K562 (cell line): ENCODE results near the gene NTN1. TPM values are rescaled to one million over a fixed set of nuclear protein-coding genes. Genes with fewer than 3 reads are reported as not detected.

Experiments used
- ATAC-seq: fragments of 200-7000 bp; cut with Tn5 transposase; 3 replicates; pipeline ENCODE4 v1.9.1; 2020; ENCODE audit warnings: moderate library complexity
- BruUV-seq: library from RNA; stranded (reverse); fragments of 400-500 nt; replicated peaks from 2 replicates; lab custom pipeline; 2021; lab: Mats Ljungman, UMichigan
- CTCF ChIA-PET: fragments of 300-600 bp; formaldehyde crosslinking; extraction: SDS; loops from one replicate; lab custom pipeline; 2021; ENCODE audit warnings: low intra/inter-chr PET ratio; lab: Yijun Ruan, JAX
- POLR2A ChIA-PET: fragments of 300-600, 350-650 bp; sonication (Branson Sonifier 250); formaldehyde crosslinking; extraction: SDS; loops from one replicate; lab custom pipeline; 2021; ENCODE audit warnings: antibody characterized with exemption, inconsistent platforms; lab: Yijun Ruan, JAX
- DNase-seq, 4 experiments: peaks; one replicate each; pipeline versions ENCODE4 v3.0.0 to v3.0.0-alpha.2; 2011 to 2018; ENCODE audit warnings: low spot score in 3 of 4, mixed read lengths in 3 of 4; ENCODE audit errors: extremely low read depth in 1 of 4
- FAIRE-seq: peaks from 2 replicates; lab custom pipeline; 2011; peaks lifted over from hg19 to GRCh38; lab: Jason Lieb, UNC
- H2AFZ ChIP-seq: 2 replicates; pipeline ENCODE4 v1.6.0; 2011; ENCODE audit warnings: low read depth, low read length, control low read depth, inconsistent platforms
- H3K27ac ChIP-seq: fragments of 200-600 bp; 3 replicates; pipeline ENCODE4 v1.8.0; 2011; ENCODE audit warnings: low read depth, mild to moderate bottlenecking, control low read depth, inconsistent platforms, low read length, moderate library complexity, mixed read lengths; ENCODE audit errors: extremely low read depth
- H3K27me3 ChIP-seq, 2 experiments: fragments of 300-600 bp in 1 of 2; 2 replicates in 1 of 2; 3 replicates in 1 of 2; pipeline versions ENCODE4 v1.6.0 to v1.8.0; 2011; ENCODE audit warnings: inconsistent platforms in 2 of 2, low read length in 2 of 2, mild to moderate bottlenecking in 1 of 2, mixed read lengths in 1 of 2, moderate library complexity in 1 of 2; ENCODE audit not compliant: control insufficient read depth in 2 of 2, insufficient read depth in 2 of 2
- H3K36me3 ChIP-seq: fragments of 300-600 bp; 3 replicates; pipeline ENCODE4 v1.8.0; 2011; ENCODE audit warnings: mild to moderate bottlenecking, low read length, inconsistent platforms; ENCODE audit not compliant: control insufficient read depth, insufficient read depth
- H3K4me1 ChIP-seq, 2 experiments: fragments of 200-600 bp in 1 of 2; replicated peaks in 1 of 2; 2 replicates in 1 of 2; 3 replicates in 1 of 2; pipeline versions ENCODE4 v1.5.1 to v1.8.0; 2011; ENCODE audit warnings: inconsistent platforms in 2 of 2, low read length in 2 of 2, mild to moderate bottlenecking in 1 of 2, mixed read lengths in 1 of 2, moderate library complexity in 1 of 2; ENCODE audit not compliant: control insufficient read depth in 2 of 2, insufficient read depth in 2 of 2
- H3K4me2 ChIP-seq: 2 replicates; pipeline ENCODE4 v1.6.1; 2011; ENCODE audit warnings: low read length, control low read depth, inconsistent platforms, mixed read lengths; ENCODE audit not compliant: insufficient read depth
- H3K4me3 ChIP-seq: fragments of 200-600 bp; sonication (generic), shearing (Covaris generic); 2 replicates; pipeline ENCODE4 v1.5.1; 2016; ENCODE audit warnings: control low read depth, inconsistent platforms
- H3K79me2 ChIP-seq: fragments of 200-600 bp; 3 replicates; pipeline ENCODE4 v1.8.0; 2011; ENCODE audit warnings: low read length, inconsistent platforms; ENCODE audit not compliant: control insufficient read depth, insufficient read depth
- H3K9ac ChIP-seq, 2 experiments: 2 replicates each; pipeline versions ENCODE4 v1.6.0 to v1.6.1; 2011; ENCODE audit warnings: low read depth in 2 of 2, low read length in 2 of 2, control low read depth in 1 of 2, inconsistent platforms in 1 of 2, mild to moderate bottlenecking in 1 of 2, mixed read lengths in 1 of 2; ENCODE audit not compliant: insufficient read depth in 1 of 2
- H3K9me1 ChIP-seq: one replicate; pipeline ENCODE4 v1.6.0; 2011; ENCODE audit warnings: inconsistent platforms, mild to moderate bottlenecking, low read length, moderate library complexity; ENCODE audit not compliant: control insufficient read depth, insufficient read depth
- H3K9me3 ChIP-seq: replicated peaks from 2 replicates; pipeline ENCODE4 v1.5.1; 2011; ENCODE audit warnings: low read depth, low read length, inconsistent platforms; ENCODE audit not compliant: control insufficient read depth, insufficient read depth
- H4K20me1 ChIP-seq: replicated peaks from 2 replicates; pipeline ENCODE4 v1.6.1; 2011; ENCODE audit warnings: low read length, inconsistent platforms, mixed read lengths; ENCODE audit not compliant: control insufficient read depth, insufficient read depth
- BHLHE40 ChIP-seq: IDR thresholded peaks from 2 replicates; pipeline ENCODE4 v1.6.1; 2011; ENCODE audit warnings: low read length, improper control_type of control experiment
- FOXO4 ChIP-seq: fragments of 450-650 bp; formaldehyde crosslinking; IDR thresholded peaks from 2 replicates; pipeline ENCODE4 v1.4.0; 2020; ENCODE audit warnings: mild to moderate bottlenecking, moderate library complexity
- HMG20B ChIP-seq: fragments of 250-450 bp; sonication (Bioruptor Pico); IDR thresholded peaks from 2 replicates; pipeline ENCODE4 v1.5.0; 2021; ENCODE audit warnings: mild to moderate bottlenecking
- MAZ ChIP-seq, 2 experiments: fragments of 450-650 bp in 1 of 2; sonication (generic) in 1 of 2; formaldehyde crosslinking; IDR thresholded peaks in 1 of 2; conservative IDR thresholded peaks in 1 of 2; 2 replicates each; pipeline versions ENCODE4 v1.4.0 to v1.5.0; 2020; ENCODE audit warnings: mild to moderate bottlenecking in 1 of 2, missing genetic modification reagents in 1 of 2
- MYC ChIP-seq, 2 experiments: fragments of 250-450 bp in 1 of 2; sonication (Bioruptor Pico) in 1 of 2; IDR thresholded peaks; 2 replicates each; pipeline versions ENCODE4 v1.5.1 to v1.6.1; 2012 to 2021; ENCODE audit warnings: low read depth in 2 of 2, borderline replicate concordance in 1 of 2, improper control_type of control experiment in 1 of 2, low read length in 1 of 2, mild to moderate bottlenecking in 1 of 2, moderate library complexity in 1 of 2
- NCOA1 ChIP-seq: fragments of 450-650 bp; IDR thresholded peaks from 2 replicates; pipeline ENCODE4 v1.6.1; 2016; ENCODE audit warnings: low read depth
- PCBP2 ChIP-seq: fragments of 200-400 bp; formaldehyde crosslinking; IDR thresholded peaks from 2 replicates; pipeline ENCODE4 v1.6.1; 2018; ENCODE audit warnings: low read length, low read depth, mild to moderate bottlenecking, moderate library complexity; ENCODE audit not compliant: poor library complexity, severe bottlenecking
- POLR2H ChIP-seq: IDR thresholded peaks from 2 replicates; pipeline ENCODE4 v1.6.1; 2016; ENCODE audit warnings: missing genetic modification characterization, low read depth, mild to moderate bottlenecking, control low read depth, missing compliant biosample characterization, moderate library complexity
- RCOR1 ChIP-seq, 2 experiments: IDR thresholded peaks; 2 replicates each; pipeline ENCODE4 v1.6.1; 2012; ENCODE audit warnings: low read depth in 2 of 2, low read length in 2 of 2, borderline replicate concordance in 1 of 2, improper control_type of control experiment in 1 of 2
- RUNX1 ChIP-seq: sonication (generic); IDR thresholded peaks from 2 replicates; pipeline ENCODE4 v1.6.1; 2016; ENCODE audit warnings: antibody characterized with exemption, low read depth
- SOX6 ChIP-seq: fragments of 450-650 bp; IDR thresholded peaks from 2 replicates; pipeline ENCODE4 v1.6.1; 2014; ENCODE audit warnings: mild to moderate bottlenecking
- TFAM ChIP-seq: fragments of 250-450 bp; sonication (Bioruptor Pico); conservative IDR thresholded peaks from 2 replicates; pipeline ENCODE4 v1.5.0; 2021; ENCODE audit warnings: mild to moderate bottlenecking, moderate library complexity
- ZFP30 ChIP-seq: fragments of 250-450 bp; sonication (Bioruptor Pico); IDR thresholded peaks from 2 replicates; pipeline ENCODE4 v1.8.0; 2022; ENCODE audit warnings: moderate library complexity, mild to moderate bottlenecking, inconsistent platforms, borderline replicate concordance
- ZNF311 ChIP-seq: fragments of 250-450 bp; sonication (Bioruptor Pico); IDR thresholded peaks from 2 replicates; pipeline ENCODE4 v1.4.0; 2020; ENCODE audit warnings: mild to moderate bottlenecking, moderate library complexity
- ZNF778 ChIP-seq: fragments of 450-650 bp; formaldehyde crosslinking; IDR thresholded peaks from 2 replicates; pipeline ENCODE4 v1.4.0; 2020; ENCODE audit warnings: mild to moderate bottlenecking, moderate library complexity
- WGBS: fragments of 100-300 bp; shearing (Covaris generic); methylation state at CpG from one replicate; pipeline ENCODE4 v1.1.6; 2016; ENCODE audit warnings: low coverage, mixed read lengths; ENCODE audit not compliant: insufficient coverage; ENCODE audit errors: missing lambda C conversion rate; 5-methylcytosine and 5-hydroxymethylcytosine counted together
- in situ Hi-C: fragments of 300-500 bp; cut with MboI; formaldehyde crosslinking; loops from 4 replicates; pipeline ENCODE4 v1.15.0; 2018; ENCODE audit warnings: inconsistent platforms, mixed read lengths
- intact Hi-C: fragments of 100-400 bp; cut with micrococcal nuclease; formaldehyde crosslinking; loops from 2 replicates; pipeline ENCODE4 v1.14.2; 2022
- polyA plus RNA-seq, 8 experiments: library from polyadenylated mRNA; depleted of rRNA in 4 of 8; stranded (reverse) in 5 of 8; unstranded in 3 of 8; fragments of >200 nt; fragmentation: Nextera tagmentation in 2 of 8; fragmentation: Illumina TruSeq in 1 of 8; extraction: Ambion mirVana in 2 of 8; extraction: Trizol in 1 of 8; gene quantifications; 2 replicates each; pipeline versions ENCODE4 v1.2.1 to v1.2.3, GENCODE V29; 2011 to 2014; ENCODE audit warnings: inconsistent platforms in 1 of 8, missing spikeins in 1 of 8
- total RNA-seq, 7 experiments: library from RNA; depleted of rRNA in 6 of 7; stranded (reverse); fragments of >200 nt in 6 of 7; fragmentation: Illumina TruSeq in 2 of 7; extraction: Trizol in 2 of 7; gene quantifications; 2 replicates each; pipeline versions ENCODE4 v1.2.1 to v1.2.3, GENCODE V29; 2011 to 2021; ENCODE audit warnings: low replicate concordance in 1 of 7

Gene NTN1
- total and polyA plus RNA-seq, 9 of the 15 experiments (the other 6 are each of a cell fraction or from before 2014, with no cell fraction given) = 0.02 TPM; not detected in 8

- ATAC-seq (no peak), DNase-seq (no peak), FAIRE-seq (no peak)
- no peak overlapping the region for H3K4me3 ChIP-seq
- H3K9me3 ChIP-seq = no peaks in the 10 kb centered on the region
- ChIA-PET CTCF (no interaction called here), POLR2A (no interaction called here)
- no peak overlapping the region for H3K9ac ChIP-seq
- BruUV-seq = no TSS peak
- no peaks in the 10 kb centered on the region for H4K20me1 ChIP-seq
- no peaks in the 10 kb centered on the region for H3K79me2 ChIP-seq
- H3K9me1 ChIP-seq = no peaks in the 10 kb centered on the region
- WGBS = 0% methylated on average over 6 of the region's 6 CpGs
- H3K27me3 ChIP-seq = peaks cover 2 to 26% of the 10 kb centered on the region in 2 experiments; a peak in 2 of 5 replicates
- no peak overlapping the region for H3K27ac ChIP-seq
- no peaks in the 10 kb centered on the region for H3K36me3 ChIP-seq
- intact Hi-C loops (no loop called here), in situ Hi-C loops (no loop called here)
- no peak overlapping the region for H3K4me2 ChIP-seq
- TF ChIP-seq TFAM (CRISPR knock-in tag) (no peak), RUNX1 (no peak), FOXO4 (CRISPR knock-in tag) (no peak), RCOR1 (IDR thresholded peaks at IDR 0.05; ENCODE audit: borderline replicate concordance in 1 of 2, low read depth in 2 of 2, low read length in 2 of 2) (no peak)
- no peaks in the 10 kb centered on the region for H3K4me1 ChIP-seq
- H2AFZ ChIP-seq = no peak overlapping the region
Measured at GRCh38 chr17:9052921-9053320, 31.6 kb downstream of the NTN1 start.

GRCh38 chr17:9053406-9053805, 32.1 kb downstream of the NTN1 start:
- peaks cover 2 to 26% of the 10 kb centered on the region in 2 experiments; a peak in 2 of 5 replicates for H3K27me3 ChIP-seq
- H3K79me2 ChIP-seq = no peaks in the 10 kb centered on the region
- intact Hi-C loops (no loop called here), in situ Hi-C loops (no loop called here)
- no peak overlapping the region for H3K9ac ChIP-seq
- WGBS = 0% methylated on average over 4 of the region's 4 CpGs
- H4K20me1 ChIP-seq = no peaks in the 10 kb centered on the region
- no peak overlapping the region for H2AFZ ChIP-seq
- ATAC-seq (no peak), FAIRE-seq (no peak), DNase-seq (no peak)
- H3K4me2 ChIP-seq = no peak overlapping the region
- H3K4me1 ChIP-seq = no peaks in the 10 kb centered on the region
- POLR2A ChIA-PET = no interaction called here
- H3K36me3 ChIP-seq = no peaks in the 10 kb centered on the region
- no peak overlapping the region for H3K27ac ChIP-seq
- no peaks in the 10 kb centered on the region for H3K9me1 ChIP-seq
- no peaks in the 10 kb centered on the region for H3K9me3 ChIP-seq
- CTCF ChIA-PET = no interaction called here
- H3K4me3 ChIP-seq = no peak overlapping the region
- BruUV-seq = no TSS peak
- TF ChIP-seq ZNF311 (no peak), MYC (IDR thresholded peaks at IDR 0.05; ENCODE audit: low read depth, low read length) (no peak), MYC (CRISPR knock-in tag; IDR thresholded peaks at IDR 0.05; ENCODE audit: borderline replicate concordance, low read depth) (no peak), PCBP2 (no peak), SOX6 (no peak), HMG20B (no peak), POLR2H (tag) (no peak), NCOA1 (no peak), ZNF778 (CRISPR knock-in tag) (no peak), BHLHE40 (no peak), ZFP30 (CRISPR knock-in tag) (no peak), MAZ (CRISPR knock-in tag; conservative IDR thresholded peaks at IDR 0.05 in 1 of 2, IDR thresholded peaks at IDR 0.05 in 1 of 2) (no peak)
